Tracheal epithelial cell (primary cell): ENCODE data around the gene PLA2G2C. TPM values are rescaled to one million over a fixed set of nuclear protein-coding genes. Genes with fewer than 3 reads are reported as not detected.

Experiments
- total RNA-seq: library from RNA; depleted of rRNA; stranded (reverse); fragments of >200 nt; gene quantifications from 2 replicates; pipeline ENCODE4 v1.2.1, GENCODE V29; 2014

The PLA2G2C gene, protein sequence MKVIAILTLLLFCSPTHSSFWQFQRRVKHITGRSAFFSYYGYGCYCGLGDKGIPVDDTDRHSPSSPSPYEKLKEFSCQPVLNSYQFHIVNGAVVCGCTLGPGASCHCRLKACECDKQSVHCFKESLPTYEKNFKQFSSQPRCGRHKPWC
- total RNA-seq: not detected in 2 replicates

GRCh38 chr1:20185834-20186782, at the start of gene PLA2G2C, which contains the start of gene UBXN10:
TSS of gene PLA2G2C (minus strand) at chr1:20186518. CDS start at chr1:20177363, 9,155 bp downstream.
TSS of gene UBXN10 (plus strand) at chr1:20186096. CDS start at chr1:20190562, 4,466 bp downstream.

GRCh38 chr1:20138961-20139550, 47.3 kb downstream of the PLA2G2C start, which contains the start of gene PLA2G2F:
TSS of gene PLA2G2F (plus strand) at chr1:20139323. CDS start at chr1:20139428, 105 bp downstream.

GRCh38 chr1:20119347-20119746, 67.0 kb downstream of the PLA2G2C start, which contains the start of gene PLA2G2D:
TSS of gene PLA2G2D (minus strand) at chr1:20119536. CDS start at chr1:20119498, 38 bp downstream.

Other genes starting within 250 kb of the PLA2G2C start
- not detected in 2 replicates for gene PLA2G2A, start 206.9 kb downstream of the PLA2G2C start, total RNA-seq
- not detected in 2 replicates for gene PLA2G5, start 116.3 kb downstream of the PLA2G2C start, total RNA-seq
- not detected in 2 replicates for gene PLA2G2D, start 67.0 kb downstream of the PLA2G2C start, total RNA-seq
- gene PLA2G2F, start 47.2 kb downstream of the PLA2G2C start, total RNA-seq: 0.24 TPM in 1 of 2 replicates, not detected in the other
- gene UBXN10, start 422 bp downstream of the PLA2G2C start, total RNA-seq: 0.24 TPM in 1 of 2 replicates, not detected in the other
- not detected in 2 replicates for gene VWA5B1, start 104.4 kb upstream of the PLA2G2C start, total RNA-seq